ENCODE data around the gene SDR42E1. TPM values are rescaled to one million over a fixed set of nuclear protein-coding genes. Genes with fewer than 3 reads are reported as not detected.

SDR42E1 gene, protein sequence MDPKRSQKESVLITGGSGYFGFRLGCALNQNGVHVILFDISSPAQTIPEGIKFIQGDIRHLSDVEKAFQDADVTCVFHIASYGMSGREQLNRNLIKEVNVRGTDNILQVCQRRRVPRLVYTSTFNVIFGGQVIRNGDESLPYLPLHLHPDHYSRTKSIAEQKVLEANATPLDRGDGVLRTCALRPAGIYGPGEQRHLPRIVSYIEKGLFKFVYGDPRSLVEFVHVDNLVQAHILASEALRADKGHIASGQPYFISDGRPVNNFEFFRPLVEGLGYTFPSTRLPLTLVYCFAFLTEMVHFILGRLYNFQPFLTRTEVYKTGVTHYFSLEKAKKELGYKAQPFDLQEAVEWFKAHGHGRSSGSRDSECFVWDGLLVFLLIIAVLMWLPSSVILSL
- total RNA-seq, result 10 to 100 TPM; 10.2 to 11.5 TPM

DNA sequence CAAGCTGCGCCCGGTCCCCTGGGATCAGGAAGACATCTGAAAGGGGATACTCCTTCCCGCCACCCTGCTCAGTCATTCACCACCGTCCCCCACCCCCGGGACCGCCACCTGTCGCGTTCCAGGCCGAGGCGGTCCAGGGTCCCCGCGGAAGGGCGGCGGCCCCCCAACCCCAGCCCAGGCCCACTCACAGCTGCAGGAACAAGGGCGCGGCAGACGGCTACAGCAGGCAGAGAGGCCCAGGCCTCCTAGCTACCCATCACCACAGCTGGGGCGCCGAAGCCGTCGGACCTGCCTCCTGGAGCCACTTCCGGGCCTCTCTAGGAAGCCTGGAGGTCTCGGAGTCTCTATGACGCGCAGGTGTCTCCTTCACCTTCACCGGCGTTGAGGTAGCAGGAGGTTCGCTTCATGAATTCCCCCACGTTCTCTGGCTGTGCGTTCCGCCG is at the start of gene SDR42E1:
Gene SDR42E1 (minus strand): TSS at position 272 of the 443 bp plus-strand sequence. CDS start 10,612 bp downstream, outside the sequence.
- H3K27ac Mint-ChIP-seq, result peak within 1 kb of the TSS; percentile 62
- ChIA-PET POLR2A (no interaction called here), CTCF (no interaction called here)
- peak; percentile 79 for DNase-seq
- H3K4me3 Mint-ChIP-seq, result peak within 1 kb of the TSS; percentile 85
- peaks cover 29% of the 10 kb centered on the region for H3K36me3 Mint-ChIP-seq (ENCODE audit: low read depth)
- peaks cover 9% of the 10 kb centered on the region for H3K27me3 Mint-ChIP-seq
- H3K4me1 Mint-ChIP-seq, result peaks cover 16% of the 10 kb centered on the region
- H3K9me3 Mint-ChIP-seq, result peaks cover 25% of the 10 kb centered on the region

- no peak for DNase-seq
- POLR2A ChIA-PET, result no interaction called here
- CTCF ChIA-PET, result interaction anchor here (1.1 to 1.4 kb wide), 2 partner anchors 32 to 170 kb away, joined by 3 read pairs; no protein-coding TSS in a partner anchor
- Mint-ChIP-seq H3K27me3 (peaks cover 3% of the 10 kb centered on the region), H3K4me3 (no peak overlapping the region), H3K9me3 (no peaks in the 10 kb centered on the region), H3K36me3 (ENCODE audit: low read depth) (no peaks in the 10 kb centered on the region), H3K4me1 (no peaks in the 10 kb centered on the region), H3K27ac (no peak overlapping the region)
Observed at GRCh38 chr16:82059983-82060421, 48.7 kb upstream of the SDR42E1 start.

GRCh38 chr16:82059161-82059982 is 48.1 kb upstream of the SDR42E1 start:
- no peak for DNase-seq
- ChIA-PET CTCF (interaction anchor here (1.4 kb wide), 1 partner anchor 170 kb away, joined by 3 read pairs; no protein-coding TSS in a partner anchor), POLR2A (no interaction called here)
- H3K9me3 Mint-ChIP-seq, result no peaks in the 10 kb centered on the region
- no peaks in the 10 kb centered on the region for H3K36me3 Mint-ChIP-seq (ENCODE audit: low read depth)
- no peaks in the 10 kb centered on the region for H3K4me1 Mint-ChIP-seq
- no peak overlapping the region for H3K4me3 Mint-ChIP-seq
- peaks cover 3% of the 10 kb centered on the region for H3K27me3 Mint-ChIP-seq
- no peak overlapping the region for H3K27ac Mint-ChIP-seq

- H3K27ac Mint-ChIP-seq, result no peak overlapping the region
- H3K36me3 Mint-ChIP-seq (ENCODE audit: low read depth), result no peaks in the 10 kb centered on the region
- no peak for DNase-seq
- H3K9me3 Mint-ChIP-seq, result no peaks in the 10 kb centered on the region
- ChIA-PET CTCF (no interaction called here), POLR2A (no interaction called here)
- H3K4me1 Mint-ChIP-seq, result no peaks in the 10 kb centered on the region
- peaks cover 13% of the 10 kb centered on the region for H3K27me3 Mint-ChIP-seq
- no peak overlapping the region for H3K4me3 Mint-ChIP-seq
Observed at GRCh38 chr16:82056550-82056896, 45.3 kb upstream of the SDR42E1 start.

GRCh38 chr16:82055728-82056549 is 44.7 kb upstream of the SDR42E1 start:
- H3K9me3 Mint-ChIP-seq, result no peaks in the 10 kb centered on the region
- H3K4me1 Mint-ChIP-seq, result no peaks in the 10 kb centered on the region
- H3K36me3 Mint-ChIP-seq (ENCODE audit: low read depth), result no peaks in the 10 kb centered on the region
- no peak overlapping the region for H3K4me3 Mint-ChIP-seq
- no peak for DNase-seq
- peaks cover 18% of the 10 kb centered on the region for H3K27me3 Mint-ChIP-seq
- H3K27ac Mint-ChIP-seq, result no peak overlapping the region
- ChIA-PET POLR2A (no interaction called here), CTCF (no interaction called here)

DNA sequence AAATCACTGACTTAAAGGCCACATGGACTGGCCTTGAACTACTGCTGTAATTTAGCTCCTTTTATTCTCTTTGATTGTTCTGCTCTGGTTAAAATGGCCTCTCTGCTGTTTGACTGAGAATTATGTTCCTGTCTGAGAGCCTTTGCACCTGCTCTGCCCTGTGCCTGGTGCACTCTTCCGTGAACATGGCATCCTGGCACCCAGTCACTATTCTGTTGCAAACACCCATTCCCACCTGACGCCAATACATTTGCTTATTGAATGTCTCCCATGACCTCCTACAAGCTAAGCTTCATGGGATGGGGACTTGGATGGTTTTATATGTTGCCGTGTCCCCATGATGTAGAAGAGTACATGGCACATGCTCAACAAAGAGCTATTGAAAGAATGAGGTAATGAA is 43.8 kb upstream of the SDR42E1 start:
- ChIA-PET POLR2A (no interaction called here), CTCF (no interaction called here)
- H3K27me3 Mint-ChIP-seq, result peaks cover 18% of the 10 kb centered on the region
- no peaks in the 10 kb centered on the region for H3K4me1 Mint-ChIP-seq
- no peak overlapping the region for H3K4me3 Mint-ChIP-seq
- H3K27ac Mint-ChIP-seq, result no peak overlapping the region
- DNase-seq, result no peak
- no peaks in the 10 kb centered on the region for H3K9me3 Mint-ChIP-seq
- H3K36me3 Mint-ChIP-seq (ENCODE audit: low read depth), result no peaks in the 10 kb centered on the region

GRCh38 chr16:82051656-82052055 is 40.4 kb upstream of the SDR42E1 start:
- H3K4me3 Mint-ChIP-seq, result no peak overlapping the region
- peaks cover 28% of the 10 kb centered on the region for H3K27me3 Mint-ChIP-seq
- ChIA-PET POLR2A (no interaction called here), CTCF (interaction anchor here (1.4 kb wide), 1 partner anchor 178 kb away, joined by 3 read pairs; no protein-coding TSS in a partner anchor)
- no peaks in the 10 kb centered on the region for H3K36me3 Mint-ChIP-seq (ENCODE audit: low read depth)
- H3K9me3 Mint-ChIP-seq, result no peaks in the 10 kb centered on the region
- no peaks in the 10 kb centered on the region for H3K4me1 Mint-ChIP-seq
- no peak for DNase-seq
- no peak overlapping the region for H3K27ac Mint-ChIP-seq

DNA sequence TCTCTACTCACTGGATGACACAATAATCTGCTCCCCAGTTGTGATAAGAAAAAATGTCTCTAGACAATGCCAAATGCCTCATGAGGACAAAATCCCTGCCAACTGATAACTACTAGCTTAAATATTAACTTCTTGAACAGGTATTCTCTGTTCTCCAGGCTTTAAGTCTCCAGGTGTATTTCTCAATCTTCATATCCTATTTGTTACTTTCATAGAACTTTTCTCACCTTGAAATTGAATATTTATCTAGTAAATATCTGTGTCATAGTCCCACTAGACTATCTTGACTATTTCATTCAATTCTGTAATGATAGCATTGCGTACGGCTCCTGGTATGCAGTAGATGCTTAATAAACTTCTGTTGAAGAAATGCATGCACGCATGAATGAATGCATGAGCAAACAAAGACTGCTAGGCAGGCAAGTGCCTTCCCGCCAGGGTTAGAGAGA is 39.7 kb upstream of the SDR42E1 start:
- H3K27ac Mint-ChIP-seq, result no peak overlapping the region
- no peaks in the 10 kb centered on the region for H3K36me3 Mint-ChIP-seq (ENCODE audit: low read depth)
- no peaks in the 10 kb centered on the region for H3K9me3 Mint-ChIP-seq
- no peak overlapping the region for H3K4me3 Mint-ChIP-seq
- CTCF ChIA-PET, result interaction anchor here (1.4 kb wide), 1 partner anchor 179 kb away, joined by 3 read pairs; no protein-coding TSS in a partner anchor
- DNase-seq, result no peak
- POLR2A ChIA-PET, result no interaction called here
- peaks cover 28% of the 10 kb centered on the region for H3K27me3 Mint-ChIP-seq
- H3K4me1 Mint-ChIP-seq, result no peaks in the 10 kb centered on the region

DNA sequence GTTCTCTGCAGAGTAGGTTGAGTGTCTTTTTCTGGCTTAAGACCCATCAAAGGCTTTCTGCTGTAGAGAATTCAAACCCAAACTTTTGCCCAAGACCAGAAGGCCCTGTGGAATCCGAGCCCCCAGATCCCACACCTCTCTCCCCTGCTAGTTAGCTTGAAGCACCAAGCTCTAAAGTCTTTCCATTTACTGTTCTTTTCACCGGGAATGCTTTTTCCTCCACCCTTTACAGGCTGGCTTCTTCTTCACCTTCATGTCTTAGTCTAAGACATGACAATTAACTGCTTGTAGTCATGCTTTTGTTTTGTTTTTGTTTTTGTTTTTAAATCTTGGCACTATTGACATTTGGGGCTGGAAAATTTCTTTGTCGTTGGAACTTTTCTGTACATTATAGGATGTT is 39.2 kb upstream of the SDR42E1 start:
- Mint-ChIP-seq H3K9me3 (no peaks in the 10 kb centered on the region), H3K27ac (no peak overlapping the region), H3K27me3 (peaks cover 28% of the 10 kb centered on the region), H3K36me3 (ENCODE audit: low read depth) (no peaks in the 10 kb centered on the region), H3K4me1 (no peaks in the 10 kb centered on the region), H3K4me3 (no peak overlapping the region)
- DNase-seq, result no peak
- ChIA-PET POLR2A (no interaction called here), CTCF (interaction anchor here (1.4 kb wide), 1 partner anchor 179 kb away, joined by 3 read pairs; no protein-coding TSS in a partner anchor)

- DNase-seq, result no peak
- Mint-ChIP-seq H3K4me3 (no peak overlapping the region), H3K27ac (no peak overlapping the region), H3K4me1 (no peaks in the 10 kb centered on the region), H3K27me3 (peaks cover 28% of the 10 kb centered on the region), H3K36me3 (ENCODE audit: low read depth) (no peaks in the 10 kb centered on the region), H3K9me3 (no peaks in the 10 kb centered on the region)
- ChIA-PET CTCF (no interaction called here), POLR2A (no interaction called here)
Observed at GRCh38 chr16:82049484-82049883, 38.2 kb upstream of the SDR42E1 start.

DNA sequence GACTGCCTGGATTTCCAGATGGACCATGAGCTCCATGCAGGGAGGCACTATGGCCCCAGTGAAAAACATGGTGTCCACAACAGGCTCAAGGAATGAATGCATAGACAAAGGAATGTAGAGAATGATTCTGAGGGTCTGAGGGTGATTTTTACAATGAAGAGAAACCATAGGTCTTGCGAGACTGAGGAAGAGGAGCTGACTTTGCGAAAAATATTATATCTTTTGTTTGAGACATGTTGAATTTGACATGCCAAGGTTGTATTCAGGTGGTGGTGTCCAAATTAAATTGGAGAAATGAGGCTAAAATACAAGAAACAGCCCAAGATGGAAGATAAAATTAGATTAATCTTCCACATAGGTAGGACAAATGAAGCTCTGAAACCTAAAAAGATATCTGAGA is 36.5 kb upstream of the SDR42E1 start:
- H3K4me1 Mint-ChIP-seq, result no peaks in the 10 kb centered on the region
- no peak overlapping the region for H3K27ac Mint-ChIP-seq
- H3K4me3 Mint-ChIP-seq, result no peak overlapping the region
- no peak for DNase-seq
- peaks cover 18% of the 10 kb centered on the region for H3K27me3 Mint-ChIP-seq
- H3K9me3 Mint-ChIP-seq, result no peaks in the 10 kb centered on the region
- no peaks in the 10 kb centered on the region for H3K36me3 Mint-ChIP-seq (ENCODE audit: low read depth)
- CTCF ChIA-PET, result interaction anchor here (1.0 kb wide), 1 partner anchor 23 kb away, joined by 3 read pairs; no protein-coding TSS in a partner anchor
- POLR2A ChIA-PET, result no interaction called here

DNA sequence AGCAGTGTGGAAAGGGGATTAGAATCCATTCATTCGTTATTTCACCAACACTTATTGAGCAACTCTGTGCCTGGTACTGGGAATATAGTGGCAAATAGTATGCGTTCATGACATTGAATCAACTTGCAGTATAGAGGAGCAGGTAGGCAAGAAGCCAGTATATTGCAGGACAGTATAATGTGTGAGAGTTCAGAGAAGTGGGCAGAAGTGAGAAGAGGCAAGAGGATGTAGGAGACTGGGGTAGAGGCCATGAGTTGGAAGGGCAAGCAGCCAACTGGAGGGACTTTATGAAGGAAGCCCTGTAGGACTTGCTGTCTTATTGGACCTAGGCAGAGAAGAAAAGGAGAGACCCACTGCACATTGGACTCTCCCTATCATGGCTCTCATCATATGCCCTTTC is 36.1 kb upstream of the SDR42E1 start:
- Mint-ChIP-seq H3K4me1 (no peaks in the 10 kb centered on the region), H3K4me3 (no peak overlapping the region), H3K27me3 (peaks cover 18% of the 10 kb centered on the region), H3K9me3 (no peaks in the 10 kb centered on the region), H3K36me3 (ENCODE audit: low read depth) (no peaks in the 10 kb centered on the region), H3K27ac (no peak overlapping the region)
- CTCF ChIA-PET, result interaction anchor here (0.6 to 1.0 kb wide), 2 partner anchors 23 to 1287 kb away, joined by 3 read pairs; no protein-coding TSS in a partner anchor
- POLR2A ChIA-PET, result no interaction called here
- no peak for DNase-seq
